IMR-90 (cell line): ENCODE measurements around the gene CORO1A. TPM values are rescaled to one million over a fixed set of nuclear protein-coding genes. Genes with fewer than 3 reads are reported as not detected.
"Not testable (repeated sequence)": the region's sequence is repeated elsewhere in the genome, so short reads cannot be mapped to it uniquely, and the experiment has no call there.

Experiments used
- ATAC-seq: fragments of 200-7000 bp; cut with Tn5 transposase; 2 replicates; pipeline ENCODE4 v1.9.1; 2020; ENCODE audit warnings: low read depth, mild to moderate bottlenecking, moderate library complexity
- BruUV-seq: library from RNA; stranded (reverse); fragments of 400-500 nt; replicated peaks from 2 replicates; lab custom pipeline; 2021; lab: Mats Ljungman, UMichigan
- CTCF ChIA-PET: fragments of 300-600 bp; formaldehyde crosslinking; extraction: SDS; loops from one replicate; lab custom pipeline; 2021; ENCODE audit warnings: antibody characterized with exemption; lab: Yijun Ruan, JAX
- POLR2A ChIA-PET: fragments of 300-600 bp; sonication (Branson Sonifier 250); formaldehyde crosslinking; loops from one replicate; lab custom pipeline; 2022; ENCODE audit warnings: antibody characterized with exemption; ENCODE audit not compliant: unreplicated experiment; lab: Charles Lee
- DNase-seq: peaks from one replicate; pipeline ENCODE4 v3.0.0; 2013
- H2AFZ ChIP-seq: replicated peaks from 2 replicates; pipeline ENCODE3; 2013; ENCODE audit warnings: low read length, mild to moderate bottlenecking; ENCODE audit not compliant: poor library complexity
- H2AK5ac ChIP-seq: 2 replicates; pipeline ENCODE4 v1.6.1; 2013; ENCODE audit warnings: low read depth, low read length, inconsistent platforms
- H2AK9ac ChIP-seq: replicated peaks from 2 replicates; pipeline ENCODE3; 2013; ENCODE audit warnings: mild to moderate bottlenecking, low read depth, low read length, moderate library complexity; ENCODE audit not compliant: poor library complexity
- H2BK120ac ChIP-seq: 2 replicates; pipeline ENCODE4 v1.6.1; 2013; ENCODE audit warnings: low read depth, low read length, inconsistent platforms
- H2BK15ac ChIP-seq: 3 replicates; pipeline ENCODE4 v1.6.1; 2013; ENCODE audit warnings: low read depth, low read length, inconsistent platforms
- H2BK20ac ChIP-seq: 2 replicates; pipeline ENCODE4 v1.6.1; 2013; ENCODE audit warnings: low read depth, mild to moderate bottlenecking, inconsistent platforms, low read length, moderate library complexity
- H2BK5ac ChIP-seq: 2 replicates; pipeline ENCODE4 v1.6.1; 2013; ENCODE audit warnings: mild to moderate bottlenecking, low read depth, low read length, inconsistent platforms; ENCODE audit not compliant: poor library complexity, severe bottlenecking
- H3K14ac ChIP-seq: replicated peaks from 2 replicates; pipeline ENCODE4 v1.6.1; 2013; ENCODE audit warnings: low read depth, low read length, inconsistent platforms
- H3K18ac ChIP-seq: 2 replicates; pipeline ENCODE4 v1.6.1; 2013; ENCODE audit warnings: low read depth, low read length, control low read depth
- H3K23ac ChIP-seq: 2 replicates; pipeline ENCODE4 v1.6.1; 2013; ENCODE audit warnings: low read depth, low read length, inconsistent platforms
- H3K27ac ChIP-seq: 2 replicates; pipeline ENCODE4 v1.5.1; 2013; ENCODE audit warnings: mild to moderate bottlenecking, control low read depth, low read length; ENCODE audit not compliant: insufficient read depth
- H3K27me3 ChIP-seq: 2 replicates; pipeline ENCODE4 v1.6.1; 2013; ENCODE audit warnings: low read length; ENCODE audit not compliant: control insufficient read depth, insufficient read depth
- H3K36me3 ChIP-seq: 2 replicates; pipeline ENCODE4 v1.6.1; 2013; ENCODE audit warnings: low read length, mixed read lengths; ENCODE audit not compliant: control insufficient read depth, insufficient read depth
- H3K4ac ChIP-seq: 2 replicates; pipeline ENCODE4 v1.6.1; 2013; ENCODE audit warnings: low read depth, low read length, inconsistent platforms
- H3K4me1 ChIP-seq: 2 replicates; pipeline ENCODE4 v1.6.1; 2013; ENCODE audit warnings: low read length, mixed read lengths; ENCODE audit not compliant: control insufficient read depth, insufficient read depth
- H3K4me2 ChIP-seq: 2 replicates; pipeline ENCODE4 v1.6.1; 2013; ENCODE audit warnings: low read depth, mild to moderate bottlenecking, control low read depth, low read length, moderate library complexity
- H3K4me3 ChIP-seq: 2 replicates; pipeline ENCODE4 v1.5.1; 2013; ENCODE audit warnings: low read depth, mild to moderate bottlenecking, control low read depth, low read length, moderate library complexity; ENCODE audit not compliant: insufficient read depth
- H3K56ac ChIP-seq: 2 replicates; pipeline ENCODE4 v1.6.1; 2013; ENCODE audit warnings: low read length, inconsistent platforms; ENCODE audit not compliant: insufficient read depth; ENCODE audit errors: extremely low read depth
- H3K79me1 ChIP-seq, 2 experiments: 2 replicates each; pipeline ENCODE4 v1.6.1; 2013; ENCODE audit warnings: low read length in 2 of 2, inconsistent platforms in 1 of 2, low read depth in 1 of 2
- H3K9ac ChIP-seq: 2 replicates; pipeline ENCODE4 v1.6.1; 2013; ENCODE audit warnings: low read depth, low read length, control low read depth
- H3K9me1 ChIP-seq: 2 replicates; pipeline ENCODE4 v1.6.1; 2013; ENCODE audit warnings: low read length, inconsistent platforms; ENCODE audit not compliant: insufficient read depth
- H3K9me3 ChIP-seq: 2 replicates; pipeline ENCODE4 v1.6.1; 2013; ENCODE audit warnings: low read length; ENCODE audit not compliant: control insufficient read depth, insufficient read depth
- H4K20me1 ChIP-seq: 2 replicates; pipeline ENCODE4 v1.6.1; 2013; ENCODE audit warnings: low read length, inconsistent platforms; ENCODE audit not compliant: insufficient read depth
- H4K5ac ChIP-seq: 2 replicates; pipeline ENCODE4 v1.6.1; 2013; ENCODE audit warnings: mild to moderate bottlenecking, low read depth, low read length, control low read depth
- H4K8ac ChIP-seq, 2 experiments: 2 replicates each; pipeline ENCODE4 v1.6.1; 2013; ENCODE audit warnings: low read depth in 2 of 2, low read length in 2 of 2, control low read depth in 1 of 2, inconsistent platforms in 1 of 2
- H4K91ac ChIP-seq: 2 replicates; pipeline ENCODE4 v1.6.1; 2013; ENCODE audit warnings: low read depth, low read length, inconsistent platforms; ENCODE audit not compliant: insufficient read depth
- WGBS, 2 experiments: methylation state at CpG; one replicate each; pipeline versions ENCODE4 v1.1.5 to v1.1.7; 2013; ENCODE audit warnings: missing lambda C conversion rate in 2 of 2; ENCODE audit not compliant: insufficient read length in 1 of 2; ENCODE audit errors: extremely low coverage in 2 of 2; 5-methylcytosine and 5-hydroxymethylcytosine counted together
- dilution Hi-C: fragments of 300-500 bp; cut with HindIII; formaldehyde crosslinking; loops from one replicate; pipeline ENCODE4 v1.14.3; 2018; ENCODE audit warnings: low sequenced_read_pairs; ENCODE audit not compliant: unreplicated experiment
- in situ Hi-C: fragments of 300-500 bp; cut with MboI; formaldehyde crosslinking; loops from 3 replicates; pipeline ENCODE4 v1.14.3; 2019; ENCODE audit warnings: low sequenced_read_pairs, inconsistent platforms, mixed read lengths
- intact Hi-C: fragments of 100-400 bp; cut with micrococcal nuclease; formaldehyde crosslinking; loops from 2 replicates; pipeline ENCODE4 v1.10.0; 2022
- polyA plus RNA-seq, 3 experiments: library from polyadenylated mRNA; depleted of rRNA; stranded (reverse); fragments of >200 nt; gene quantifications; 2 replicates each; pipeline ENCODE4 v1.2.3, GENCODE V29; 2012; ENCODE audit warnings: low replicate concordance in 1 of 3
- total RNA-seq: library from RNA; depleted of rRNA; stranded (reverse); fragments of >200 nt; gene quantifications from 2 replicates; pipeline ENCODE4 v1.2.3, GENCODE V29; 2012

Gene CORO1A
- total and polyA plus RNA-seq, 2 of the 4 experiments (the other 2 are of a cell fraction): 7.2 to 13.2 TPM

- H3K4me1 ChIP-seq, H2BK5ac ChIP-seq, POLR2A ChIA-PET, H3K9me1 ChIP-seq, H2AK9ac ChIP-seq, H2BK120ac ChIP-seq, H4K8ac ChIP-seq, H2BK15ac ChIP-seq, H3K9ac ChIP-seq, intact Hi-C loops, H4K20me1 ChIP-seq, H4K91ac ChIP-seq, ATAC-seq, dilution Hi-C loops, H3K36me3 ChIP-seq, H3K79me1 ChIP-seq, in situ Hi-C loops, H3K9me3 ChIP-seq, H3K14ac ChIP-seq, H4K5ac ChIP-seq, H2BK20ac ChIP-seq, H3K56ac ChIP-seq, H2AK5ac ChIP-seq, CTCF ChIA-PET, H3K4me3 ChIP-seq, H2AFZ ChIP-seq, H3K27me3 ChIP-seq, DNase-seq, H3K27ac ChIP-seq, H3K4ac ChIP-seq, H3K4me2 ChIP-seq, H3K18ac ChIP-seq, BruUV-seq, H3K23ac ChIP-seq: not testable (repeated sequence)
- WGBS, 2 experiments: no CpG with 5 or more reads among the region's 38 CpGs
Measured at GRCh38 chr16:30169416-30169815, 14.0 kb upstream of the CORO1A start.

DNA sequence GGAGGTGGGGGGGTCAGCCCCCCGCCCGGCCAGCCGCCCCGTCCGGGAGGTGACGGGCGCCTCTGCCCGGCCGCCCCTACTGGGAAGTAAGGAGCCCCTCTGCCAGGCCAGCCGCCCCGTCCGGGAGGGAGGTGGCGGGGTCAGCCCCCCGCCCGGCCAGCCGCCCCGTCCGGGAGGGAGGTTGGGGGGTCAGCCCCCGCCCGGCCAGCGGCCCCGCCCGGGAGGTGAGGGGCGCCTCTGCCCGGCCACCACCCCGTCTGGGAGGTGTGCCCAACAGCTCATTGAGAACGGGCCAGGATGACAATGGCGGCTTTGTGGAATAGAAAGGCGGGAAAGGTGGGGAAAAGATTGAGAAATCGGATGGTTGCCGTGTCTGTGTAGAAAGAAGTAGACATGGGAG lies 13.3 kb upstream of the CORO1A start:
- H3K27ac ChIP-seq, H3K4me1 ChIP-seq, H4K8ac ChIP-seq, ATAC-seq, H3K23ac ChIP-seq, H3K9ac ChIP-seq, BruUV-seq, H4K91ac ChIP-seq, in situ Hi-C loops, CTCF ChIA-PET, H3K9me3 ChIP-seq, H2BK120ac ChIP-seq, H3K4me3 ChIP-seq, H3K14ac ChIP-seq, H3K9me1 ChIP-seq, H2AK9ac ChIP-seq, H3K56ac ChIP-seq, H3K36me3 ChIP-seq, H2BK15ac ChIP-seq, H2BK20ac ChIP-seq, POLR2A ChIA-PET, H4K5ac ChIP-seq, H3K18ac ChIP-seq, H2BK5ac ChIP-seq, H3K79me1 ChIP-seq, dilution Hi-C loops, DNase-seq, H4K20me1 ChIP-seq, H2AK5ac ChIP-seq, H3K4ac ChIP-seq, H3K27me3 ChIP-seq, H2AFZ ChIP-seq, H3K4me2 ChIP-seq, intact Hi-C loops: not testable (repeated sequence)
- whole genome bisulfite sequencing, 2 experiments: no CpG with 5 or more reads among the region's 31 CpGs
